ENCODE results near the gene ZNF469. TPM values are rescaled to one million over a fixed set of nuclear protein-coding genes. Genes with fewer than 3 reads are reported as not detected.

The ZNF469 gene
- total and polyA plus RNA-seq, 8 donors, result 1.4 to 5.5 (median 2.6) TPM

DNA sequence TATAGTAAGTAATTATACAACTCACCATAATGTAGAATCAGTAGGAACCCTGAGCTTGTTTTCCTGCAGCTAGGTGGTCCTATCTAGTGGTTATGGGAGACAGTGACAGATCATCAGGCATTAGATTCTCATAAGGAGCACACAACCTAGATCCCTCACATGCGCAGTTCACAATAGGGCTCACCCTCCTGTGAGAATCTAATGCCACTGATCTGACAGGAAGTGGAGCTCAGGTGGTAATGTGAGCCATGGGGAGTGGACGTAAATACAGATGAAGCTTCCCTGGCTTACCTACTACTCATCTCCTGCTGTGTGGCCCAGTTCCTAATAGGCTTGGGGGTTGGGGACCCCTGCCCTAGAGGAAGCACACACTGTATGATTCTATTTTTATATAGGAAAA is 21.8 kb upstream of the ZNF469 start:
- intact Hi-C loops (cut with DNase I), result no loop called here
- ATAC-seq, result no peak
- no peaks in the 10 kb centered on the region for H3K4me1 ChIP-seq

DNA sequence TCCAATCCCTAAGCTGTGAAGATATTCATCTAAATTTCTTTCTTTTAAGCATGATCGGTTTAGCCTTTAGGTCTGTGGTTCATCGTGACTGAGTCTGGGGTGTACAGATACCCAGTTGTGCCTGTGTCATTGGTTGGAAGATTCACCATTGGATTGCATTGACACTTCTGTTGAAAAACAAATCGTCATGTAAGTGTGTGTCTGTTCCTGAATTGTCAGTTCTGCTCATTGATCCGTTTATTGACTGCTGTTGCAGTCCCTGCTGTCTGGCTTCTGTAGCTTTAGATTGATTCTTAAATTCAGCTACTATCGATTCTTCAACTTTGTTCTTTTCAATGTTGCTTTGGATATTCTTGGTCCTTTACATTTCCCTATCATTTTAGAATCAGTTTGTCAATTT is 21.0 kb upstream of the ZNF469 start:
- no peaks in the 10 kb centered on the region for H3K4me1 ChIP-seq
- no peaks in the 10 kb centered on the region for H3K36me3 ChIP-seq
- DNase-seq (no peak), ATAC-seq (no peak)
- peaks cover 0 to 19% of the 10 kb centered on the region in 2 donors for H3K27me3 ChIP-seq
- H3K4me3 ChIP-seq, result no peak overlapping the region
- intact Hi-C loops (cut with DNase I), result no loop called here
- H3K27ac ChIP-seq, result no peak overlapping the region
- TF ChIP-seq, protein P1, sequence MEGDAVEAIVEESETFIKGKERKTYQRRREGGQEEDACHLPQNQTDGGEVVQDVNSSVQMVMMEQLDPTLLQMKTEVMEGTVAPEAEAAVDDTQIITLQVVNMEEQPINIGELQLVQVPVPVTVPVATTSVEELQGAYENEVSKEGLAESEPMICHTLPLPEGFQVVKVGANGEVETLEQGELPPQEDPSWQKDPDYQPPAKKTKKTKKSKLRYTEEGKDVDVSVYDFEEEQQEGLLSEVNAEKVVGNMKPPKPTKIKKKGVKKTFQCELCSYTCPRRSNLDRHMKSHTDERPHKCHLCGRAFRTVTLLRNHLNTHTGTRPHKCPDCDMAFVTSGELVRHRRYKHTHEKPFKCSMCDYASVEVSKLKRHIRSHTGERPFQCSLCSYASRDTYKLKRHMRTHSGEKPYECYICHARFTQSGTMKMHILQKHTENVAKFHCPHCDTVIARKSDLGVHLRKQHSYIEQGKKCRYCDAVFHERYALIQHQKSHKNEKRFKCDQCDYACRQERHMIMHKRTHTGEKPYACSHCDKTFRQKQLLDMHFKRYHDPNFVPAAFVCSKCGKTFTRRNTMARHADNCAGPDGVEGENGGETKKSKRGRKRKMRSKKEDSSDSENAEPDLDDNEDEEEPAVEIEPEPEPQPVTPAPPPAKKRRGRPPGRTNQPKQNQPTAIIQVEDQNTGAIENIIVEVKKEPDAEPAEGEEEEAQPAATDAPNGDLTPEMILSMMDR (IDR thresholded peaks at IDR 0.05), result no peak
- H3K9me3 ChIP-seq, result peaks cover 0 to 2% of the 10 kb centered on the region in 2 donors

More for the DNA sequence above, 21.8 kb upstream of the ZNF469 start:
- H3K27ac ChIP-seq, result no peak overlapping the region
- peaks cover 0 to 19% of the 10 kb centered on the region in 2 donors for H3K27me3 ChIP-seq
- no peak overlapping the region for H3K4me3 ChIP-seq
- no peaks in the 10 kb centered on the region for H3K36me3 ChIP-seq
- peaks cover 0 to 2% of the 10 kb centered on the region in 2 donors for H3K9me3 ChIP-seq
- DNase-seq, result no peak
- TF ChIP-seq, protein P1 (IDR thresholded peaks at IDR 0.05), result no peak

- no peak overlapping the region for H3K27ac ChIP-seq
- ATAC-seq (no peak), DNase-seq (no peak)
- intact Hi-C loops (cut with DNase I), result no loop called here
- no peak overlapping the region for H3K4me3 ChIP-seq
- peaks cover 0 to 2% of the 10 kb centered on the region in 2 donors for H3K9me3 ChIP-seq
- peaks cover 0 to 21% of the 10 kb centered on the region in 2 donors for H3K27me3 ChIP-seq
- H3K4me1 ChIP-seq, result no peaks in the 10 kb centered on the region
- H3K36me3 ChIP-seq, result no peaks in the 10 kb centered on the region
- TF ChIP-seq, protein P1 (IDR thresholded peaks at IDR 0.05), result no peak
Measured at GRCh38 chr16:88363239-88363891, 19.4 kb upstream of the ZNF469 start.

GRCh38 chr16:88365244-88365865 is 17.4 kb upstream of the ZNF469 start:
- H3K4me3 ChIP-seq, result no peak overlapping the region
- H3K9me3 ChIP-seq, result peaks cover 0 to 2% of the 10 kb centered on the region in 2 donors
- ATAC-seq (no peak), DNase-seq (peak in 1 of 4 donors; percentile 37)
- intact Hi-C loops (cut with DNase I), result no loop called here
- H3K4me1 ChIP-seq, result no peaks in the 10 kb centered on the region
- TF ChIP-seq, protein P1 (IDR thresholded peaks at IDR 0.05), result no peak
- no peaks in the 10 kb centered on the region for H3K36me3 ChIP-seq
- H3K27me3 ChIP-seq, result peaks cover 0 to 16% of the 10 kb centered on the region in 2 donors
- H3K27ac ChIP-seq, result no peak overlapping the region

DNA sequence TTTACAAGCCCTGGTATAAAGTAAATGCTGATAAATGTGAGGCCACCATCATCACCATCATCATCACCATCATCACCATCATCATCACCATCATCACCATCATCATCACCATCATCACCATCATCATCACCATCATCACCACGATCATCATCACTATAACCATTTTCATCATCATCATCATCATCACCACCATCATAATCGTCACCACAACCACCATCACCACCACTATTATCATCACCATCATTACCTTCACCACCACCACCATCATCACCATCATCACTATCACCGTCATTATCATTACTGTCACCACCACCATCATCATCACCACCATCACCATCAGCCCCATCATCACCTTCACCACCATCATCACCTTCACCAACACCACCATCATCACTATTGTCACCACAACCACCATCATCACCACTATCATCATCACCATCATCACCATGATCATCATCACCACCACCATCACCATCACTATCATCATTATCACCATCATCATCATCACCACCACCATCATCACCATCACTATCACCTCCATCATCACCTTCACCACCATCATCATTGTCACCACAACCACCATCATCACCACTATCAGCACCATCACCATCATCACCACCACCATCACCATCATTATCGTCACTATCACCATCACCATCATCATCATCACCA is 16.6 kb upstream of the ZNF469 start:
- DNase-seq (no peak), ATAC-seq (no peak)
- H3K36me3 ChIP-seq, result no peaks in the 10 kb centered on the region
- no peaks in the 10 kb centered on the region for H3K4me1 ChIP-seq
- intact Hi-C loops (cut with DNase I), result no loop called here
- TF ChIP-seq, protein P1 (IDR thresholded peaks at IDR 0.05), result no peak
- no peak overlapping the region for H3K4me3 ChIP-seq
- H3K9me3 ChIP-seq, result peaks cover 0 to 2% of the 10 kb centered on the region in 2 donors
- no peak overlapping the region for H3K27ac ChIP-seq
- H3K27me3 ChIP-seq, result peaks cover 0 to 15% of the 10 kb centered on the region in 2 donors

All from left lung (tissue), 10 donors.